GM23338 (cell line): ENCODE measurements around the gene STK24. TPM values are rescaled to one million over a fixed set of nuclear protein-coding genes. Genes with fewer than 3 reads are reported as not detected.

Experiments used
- ATAC-seq: fragments of 200-7000 bp; cut with Tn5 transposase; 3 replicates; pipeline ENCODE4 v1.9.1; 2020
- DNase-seq: peaks from one replicate; pipeline ENCODE4 v3.0.0-alpha.2; 2015; ENCODE audit warnings: low spot score
- H2AFZ ChIP-seq: fragments of 200-600 bp; sonication (generic); 2 replicates; pipeline ENCODE4 v1.8.0; 2016; ENCODE audit warnings: antibody characterized with exemption, mild to moderate bottlenecking, moderate library complexity
- H3F3A ChIP-seq: fragments of 200-600 bp; sonication (generic); replicated peaks from 2 replicates; pipeline ENCODE4 v1.8.0; 2017; ENCODE audit warnings: antibody characterized with exemption, mixed run types, low read depth
- H3K27ac ChIP-seq: fragments of 200-600 bp; sonication (generic); 2 replicates; pipeline ENCODE4 v1.6.1; 2016; ENCODE audit warnings: low read depth
- H3K27me3 ChIP-seq: fragments of 200-600 bp; sonication (generic); 2 replicates; pipeline ENCODE4 v1.8.0; 2016; ENCODE audit warnings: mild to moderate bottlenecking, mixed run types, moderate library complexity; ENCODE audit not compliant: insufficient read depth
- H3K36me3 ChIP-seq: fragments of 200-600 bp; sonication (generic); 2 replicates; pipeline ENCODE4 v1.8.0; 2016; ENCODE audit warnings: mild to moderate bottlenecking; ENCODE audit not compliant: insufficient read depth
- H3K4me1 ChIP-seq: fragments of 200-600 bp; sonication (generic); 2 replicates; pipeline ENCODE4 v1.8.0; 2016; ENCODE audit warnings: mild to moderate bottlenecking, moderate library complexity; ENCODE audit not compliant: insufficient read depth
- H3K4me2 ChIP-seq: fragments of 200-600 bp; sonication (generic); 2 replicates; pipeline ENCODE4 v1.7.1; 2017; ENCODE audit warnings: mixed run types
- H3K4me3 ChIP-seq: fragments of 200-600 bp; sonication (generic); 2 replicates; pipeline ENCODE4 v1.6.1; 2016; ENCODE audit warnings: mixed run types
- H3K79me2 ChIP-seq: fragments of 200-600 bp; sonication (generic); replicated peaks from 2 replicates; pipeline ENCODE4 v1.8.0; 2017; ENCODE audit warnings: mild to moderate bottlenecking; ENCODE audit not compliant: insufficient read depth
- H3K9me2 ChIP-seq: fragments of 200-600 bp; sonication (generic); 2 replicates; pipeline ENCODE4 v1.8.0; 2017; ENCODE audit not compliant: insufficient read depth
- H4K20me1 ChIP-seq: fragments of 200-600 bp; sonication (generic); replicated peaks from 2 replicates; pipeline ENCODE4 v1.8.0; 2017; ENCODE audit warnings: mild to moderate bottlenecking; ENCODE audit not compliant: insufficient read depth
- H3K27ac Mint-ChIP-seq: 2 replicates; pipeline ENCODE4 v1.8.0; 2020; ENCODE audit warnings: inconsistent platforms, mild to moderate bottlenecking, moderate library complexity, mixed read lengths
- H3K27me3 Mint-ChIP-seq: 3 replicates; pipeline ENCODE4 v1.8.0; 2022; ENCODE audit warnings: low read depth, mild to moderate bottlenecking, moderate library complexity, mixed read lengths, inconsistent platforms; ENCODE audit not compliant: insufficient read depth, poor library complexity
- H3K36me3 Mint-ChIP-seq: 3 replicates; pipeline ENCODE4 v1.8.0; 2021; ENCODE audit warnings: low read depth, mild to moderate bottlenecking, inconsistent platforms, moderate library complexity, mixed read lengths
- H3K4me1 Mint-ChIP-seq: 3 replicates; pipeline ENCODE4 v1.8.0; 2020; ENCODE audit warnings: mild to moderate bottlenecking, inconsistent platforms, mixed read lengths
- H3K4me3 Mint-ChIP-seq: 3 replicates; pipeline ENCODE4 v1.8.0; 2021; ENCODE audit warnings: moderate library complexity, mild to moderate bottlenecking, inconsistent platforms, mixed read lengths
- H3K9me3 Mint-ChIP-seq: 3 replicates; pipeline ENCODE4 v1.8.0; 2020; ENCODE audit warnings: moderate library complexity, mild to moderate bottlenecking, inconsistent platforms, mixed read lengths
- CTCF ChIP-seq, 2 experiments: fragments of 200-600 bp in 1 of 2; sonication (generic) in 1 of 2; conservative IDR thresholded peaks; 2 replicates each; pipeline versions ENCODE4 v1.5.1 to v1.6.1; 2016 to 2017; ENCODE audit warnings: antibody characterized with exemption in 2 of 2, low read depth in 2 of 2, mild to moderate bottlenecking in 2 of 2, moderate library complexity in 1 of 2
- ETS1 ChIP-seq: IDR thresholded peaks from 2 replicates; pipeline ENCODE4 v1.6.1; 2016; ENCODE audit warnings: antibody characterized with exemption
- EZH2 ChIP-seq: fragments of 200-600 bp; sonication (generic); IDR thresholded peaks from one replicate; pipeline ENCODE4 v1.8.0; 2017; ENCODE audit warnings: antibody characterized with exemption, mild to moderate bottlenecking, low read depth; ENCODE audit not compliant: unreplicated experiment
- EZH2phosphoT487 ChIP-seq: fragments of 200-600 bp; sonication (generic); IDR thresholded peaks from one replicate; pipeline ENCODE4 v1.8.1; 2018; ENCODE audit warnings: antibody characterized with exemption; ENCODE audit not compliant: unreplicated experiment
- POLR2AphosphoS5 ChIP-seq: IDR thresholded peaks from 2 replicates; pipeline ENCODE4 v1.6.1; 2016; ENCODE audit warnings: antibody characterized with exemption, low read depth
- REST ChIP-seq: IDR thresholded peaks from one replicate; pipeline ENCODE4 v1.6.1; 2018; ENCODE audit warnings: antibody characterized with exemption; ENCODE audit not compliant: unreplicated experiment
- STAT1 ChIP-seq: IDR thresholded peaks from one replicate; pipeline ENCODE4 v1.6.1; 2016; ENCODE audit warnings: antibody characterized with exemption; ENCODE audit not compliant: unreplicated experiment
- ZNF114 ChIP-seq: fragments of 250-450 bp; sonication (Bioruptor Pico); IDR thresholded peaks from 2 replicates; pipeline ENCODE4 v1.5.0; 2020; ENCODE audit warnings: mild to moderate bottlenecking, moderate library complexity
- ZNF331 ChIP-seq: fragments of 250-450 bp; sonication (Bioruptor Pico); IDR thresholded peaks from 2 replicates; pipeline ENCODE4 v1.5.0; 2020; ENCODE audit warnings: low read depth, mild to moderate bottlenecking, moderate library complexity
- ZNF462 ChIP-seq: fragments of 250-450 bp; sonication (Bioruptor Pico); IDR thresholded peaks from 2 replicates; pipeline ENCODE4 v1.5.0; 2020; ENCODE audit warnings: mild to moderate bottlenecking, moderate library complexity
- polyA plus RNA-seq: library from polyadenylated mRNA; unstranded; fragments of >200 nt; fragmentation: Nextera tagmentation; extraction: Ambion mirVana; gene quantifications from 2 replicates; pipeline ENCODE4 v1.2.1, GENCODE V29; 2016
- total RNA-seq: library from RNA; depleted of rRNA; stranded (reverse); fragments of >200 nt; shearing (Covaris generic); gene quantifications from 2 replicates; pipeline ENCODE4 v1.2.3, GENCODE V29; 2014

The STK24 gene
- total and polyA plus RNA-seq, 2 experiments from 2014 or later, result 56.5 to 144 TPM

GRCh38 chr13:98422046-98422445 lies 154.9 kb downstream of the STK24 start (continued):
- TF ChIP-seq ETS1 (no peak), EZH2 (no peak), EZH2phosphoT487 (no peak)

GRCh38 chr13:98420554-98421175 lies 156.2 kb downstream of the STK24 start:
- H3K9me3 Mint-ChIP-seq, result no peaks in the 10 kb centered on the region
- Histone ChIP-seq H3K36me3 (peaks cover 3% of the 10 kb centered on the region; the same call in 1 of the 2 replicates), H3K4me2 (no peak overlapping the region), H3K27ac (no peak overlapping the region), H3K9me2 (no peaks in the 10 kb centered on the region), H3K4me1 (no peaks in the 10 kb centered on the region), H3K27me3 (no peaks in the 10 kb centered on the region), H3F3A (no peaks in the 10 kb centered on the region), H2AFZ (no peak overlapping the region), H4K20me1 (no peaks in the 10 kb centered on the region), H3K4me3 (no peak overlapping the region), H3K79me2 (no peaks in the 10 kb centered on the region)
- no peaks in the 10 kb centered on the region for H3K27me3 Mint-ChIP-seq
- ATAC-seq (no peak), DNase-seq (no peak)
- no peak overlapping the region for H3K4me3 Mint-ChIP-seq
- no peaks in the 10 kb centered on the region for H3K4me1 Mint-ChIP-seq
- peaks cover 36% of the 10 kb centered on the region for H3K36me3 Mint-ChIP-seq
- H3K27ac Mint-ChIP-seq, result no peak overlapping the region
- TF ChIP-seq STAT1 (no peak), EZH2phosphoT487 (no peak), POLR2AphosphoS5 (no peak), EZH2 (no peak), ETS1 (no peak), ZNF331 (no peak), REST (no peak), ZNF114 (CRISPR knock-in tag) (no peak), ZNF462 (CRISPR knock-in tag) (no peak), CTCF (conservative IDR thresholded peaks at IDR 0.05; ENCODE audit: low read depth in 2 of 2) (no peak)
